KMS-11 (cell line): ENCODE results near the gene TRIM44.
"Not testable (repeated sequence)": the region's sequence is repeated elsewhere in the genome, so short reads cannot be mapped to it uniquely, and the experiment has no call there.

Experiments used
- H2AFZ ChIP-seq: fragments of 200-600 bp; sonication (generic); 2 replicates; pipeline ENCODE4 v1.6.1; 2016; ENCODE audit warnings: antibody characterized with exemption, mixed run types, low read depth
- H3K27ac ChIP-seq: fragments of 200-600 bp; sonication (generic); 2 replicates; pipeline ENCODE4 v1.6.1; 2016; ENCODE audit warnings: mild to moderate bottlenecking, mixed run types
- H3K27me3 ChIP-seq: fragments of 200-600 bp; sonication (generic); 2 replicates; pipeline ENCODE4 v1.6.1; 2017; ENCODE audit warnings: mild to moderate bottlenecking, low read depth, mixed run types, moderate library complexity; ENCODE audit not compliant: insufficient read depth
- H3K36me3 ChIP-seq: fragments of 200-600 bp; sonication (generic); 2 replicates; pipeline ENCODE4 v1.6.1; 2017; ENCODE audit warnings: mild to moderate bottlenecking, mixed run types; ENCODE audit not compliant: insufficient read depth
- H3K4me1 ChIP-seq: fragments of 200-600 bp; sonication (generic); 2 replicates; pipeline ENCODE4 v1.6.1; 2016; ENCODE audit warnings: mild to moderate bottlenecking, low read depth, mixed run types; ENCODE audit not compliant: poor library complexity, severe bottlenecking
- H3K4me2 ChIP-seq: fragments of 200-600 bp; sonication (generic); 2 replicates; pipeline ENCODE4 v1.7.0; 2016; ENCODE audit warnings: mild to moderate bottlenecking, mixed run types
- H3K4me3 ChIP-seq: fragments of 200-600 bp; sonication (generic); IDR thresholded peaks from 2 replicates; pipeline ENCODE4 v1.6.1; 2017; ENCODE audit warnings: low read depth, low read length, mixed read lengths; ENCODE audit not compliant: insufficient read depth
- H3K79me2 ChIP-seq: fragments of 200-600 bp; sonication (generic); 2 replicates; pipeline ENCODE4 v1.6.1; 2016; ENCODE audit warnings: low read depth, mixed run types; ENCODE audit not compliant: insufficient read depth
- H3K9ac ChIP-seq: fragments of 200-600 bp; sonication (generic); 2 replicates; pipeline ENCODE4 v1.6.1; 2016; ENCODE audit warnings: mild to moderate bottlenecking, mixed run types
- H4K20me1 ChIP-seq: fragments of 200-600 bp; sonication (generic); 2 replicates; pipeline ENCODE4 v1.6.1; 2016; ENCODE audit warnings: mild to moderate bottlenecking, mixed run types; ENCODE audit not compliant: insufficient read depth
- TF ChIP-seq, protein P1 (sequence below): fragments of 200-600 bp; sonication (generic); conservative IDR thresholded peaks from 2 replicates; pipeline ENCODE4 v1.6.1; 2017; ENCODE audit warnings: low read depth, mild to moderate bottlenecking, antibody characterized with exemption, low read length, moderate library complexity, mixed read lengths

TRIM44 gene

DNA sequence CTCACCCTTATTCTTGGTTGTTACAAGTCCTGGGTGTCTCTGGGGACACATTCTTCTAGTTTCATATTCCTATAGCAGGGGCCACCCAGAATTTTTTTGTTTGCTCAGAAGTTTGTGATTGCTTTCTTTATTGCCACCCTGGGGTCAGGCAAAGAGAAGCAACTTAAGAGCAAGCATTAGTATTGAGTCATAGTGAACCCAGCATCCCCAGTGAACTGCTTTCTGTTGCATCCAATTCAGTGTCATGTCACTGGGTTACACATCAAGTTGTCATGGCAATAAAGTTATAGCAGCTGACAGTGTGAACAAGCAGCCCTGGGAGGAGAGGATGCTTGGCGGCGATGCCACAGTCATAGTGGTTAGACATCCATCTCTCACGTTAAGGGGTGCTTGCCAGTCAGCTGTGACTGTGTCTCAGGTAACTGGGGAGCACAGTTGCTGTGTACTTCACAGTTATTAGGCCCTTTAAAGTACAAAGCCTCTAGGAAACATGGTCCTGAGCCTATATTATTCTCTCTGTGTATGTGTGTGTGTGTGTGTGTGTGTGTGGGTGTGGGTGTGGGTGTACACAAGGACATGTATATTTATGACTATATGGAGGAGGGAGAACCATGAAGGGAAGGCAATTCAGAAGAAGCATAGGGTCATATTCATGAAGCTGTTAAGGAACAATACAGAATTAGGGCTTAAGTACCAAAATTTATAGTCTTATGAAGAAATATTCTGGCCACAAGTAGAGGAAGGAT is 52.5 kb downstream of the TRIM44 start:
- H3K4me2 ChIP-seq: no peak overlapping the region
- H3K27ac ChIP-seq: no peak overlapping the region
- H3K4me3 ChIP-seq: no peak overlapping the region
- H3K36me3 ChIP-seq: no peaks in the 10 kb centered on the region
- H3K9ac ChIP-seq: no peak overlapping the region
- no peaks in the 10 kb centered on the region for H3K4me1 ChIP-seq
- TF ChIP-seq, protein P1, sequence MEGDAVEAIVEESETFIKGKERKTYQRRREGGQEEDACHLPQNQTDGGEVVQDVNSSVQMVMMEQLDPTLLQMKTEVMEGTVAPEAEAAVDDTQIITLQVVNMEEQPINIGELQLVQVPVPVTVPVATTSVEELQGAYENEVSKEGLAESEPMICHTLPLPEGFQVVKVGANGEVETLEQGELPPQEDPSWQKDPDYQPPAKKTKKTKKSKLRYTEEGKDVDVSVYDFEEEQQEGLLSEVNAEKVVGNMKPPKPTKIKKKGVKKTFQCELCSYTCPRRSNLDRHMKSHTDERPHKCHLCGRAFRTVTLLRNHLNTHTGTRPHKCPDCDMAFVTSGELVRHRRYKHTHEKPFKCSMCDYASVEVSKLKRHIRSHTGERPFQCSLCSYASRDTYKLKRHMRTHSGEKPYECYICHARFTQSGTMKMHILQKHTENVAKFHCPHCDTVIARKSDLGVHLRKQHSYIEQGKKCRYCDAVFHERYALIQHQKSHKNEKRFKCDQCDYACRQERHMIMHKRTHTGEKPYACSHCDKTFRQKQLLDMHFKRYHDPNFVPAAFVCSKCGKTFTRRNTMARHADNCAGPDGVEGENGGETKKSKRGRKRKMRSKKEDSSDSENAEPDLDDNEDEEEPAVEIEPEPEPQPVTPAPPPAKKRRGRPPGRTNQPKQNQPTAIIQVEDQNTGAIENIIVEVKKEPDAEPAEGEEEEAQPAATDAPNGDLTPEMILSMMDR: no peak
- no peaks in the 10 kb centered on the region for H3K79me2 ChIP-seq
- H2AFZ ChIP-seq: no peak overlapping the region
- H4K20me1 ChIP-seq: no peaks in the 10 kb centered on the region
- no peaks in the 10 kb centered on the region for H3K27me3 ChIP-seq

DNA sequence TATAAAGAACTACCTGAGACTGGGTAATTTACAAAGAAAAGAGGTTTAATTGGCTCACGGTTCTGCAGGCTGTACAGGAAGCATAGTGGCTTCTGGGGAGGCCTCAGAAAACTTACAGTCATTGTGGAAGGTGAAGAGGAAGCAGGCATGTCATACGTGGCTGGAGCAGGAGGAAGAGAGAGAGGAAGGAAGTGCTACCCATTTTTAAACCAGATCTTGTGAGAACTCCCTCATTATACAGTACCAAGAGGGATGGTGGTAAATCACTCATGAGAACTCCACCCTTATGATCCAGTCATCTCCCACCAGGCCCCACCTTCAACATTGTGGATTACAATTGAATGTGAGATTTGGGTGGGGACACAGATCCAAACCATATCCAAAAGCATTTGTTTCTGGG is 53.1 kb downstream of the TRIM44 start:
- H3K9ac ChIP-seq, H2AFZ ChIP-seq, H3K4me3 ChIP-seq, H3K27ac ChIP-seq, H3K4me1 ChIP-seq, H3K79me2 ChIP-seq, H3K4me2 ChIP-seq, H3K27me3 ChIP-seq, H3K36me3 ChIP-seq, H4K20me1 ChIP-seq: not testable (repeated sequence)

DNA sequence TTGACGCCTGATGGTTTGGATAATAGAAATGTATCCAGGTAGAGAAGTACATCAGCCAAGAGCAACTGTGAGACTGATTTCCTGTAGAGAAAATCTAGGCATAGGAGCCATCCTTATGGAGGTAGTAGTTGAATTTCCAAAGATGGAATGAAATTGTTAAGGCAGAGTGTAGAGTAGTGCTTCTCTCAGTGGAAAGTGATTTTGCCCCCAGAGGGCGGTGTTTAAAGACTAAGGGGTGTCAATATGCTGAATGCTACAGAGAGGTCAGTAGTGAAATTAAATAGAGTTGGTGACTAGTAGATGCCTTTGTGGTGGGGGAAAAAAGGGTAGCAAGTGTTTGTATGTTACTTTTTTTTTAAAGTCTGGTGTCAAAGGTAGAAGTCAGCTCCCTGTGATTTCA is 54.5 kb downstream of the TRIM44 start:
- TF ChIP-seq, protein P1: no peak
- Histone ChIP-seq H3K4me3 (no peak overlapping the region), H3K27ac (no peak overlapping the region), H3K79me2 (no peaks in the 10 kb centered on the region; the same call in 1 of the 2 replicates), H3K9ac (no peak overlapping the region), H2AFZ (no peak overlapping the region), H4K20me1 (no peaks in the 10 kb centered on the region), H3K4me1 (no peaks in the 10 kb centered on the region), H3K4me2 (no peak overlapping the region), H3K36me3 (no peaks in the 10 kb centered on the region), H3K27me3 (no peaks in the 10 kb centered on the region)

DNA sequence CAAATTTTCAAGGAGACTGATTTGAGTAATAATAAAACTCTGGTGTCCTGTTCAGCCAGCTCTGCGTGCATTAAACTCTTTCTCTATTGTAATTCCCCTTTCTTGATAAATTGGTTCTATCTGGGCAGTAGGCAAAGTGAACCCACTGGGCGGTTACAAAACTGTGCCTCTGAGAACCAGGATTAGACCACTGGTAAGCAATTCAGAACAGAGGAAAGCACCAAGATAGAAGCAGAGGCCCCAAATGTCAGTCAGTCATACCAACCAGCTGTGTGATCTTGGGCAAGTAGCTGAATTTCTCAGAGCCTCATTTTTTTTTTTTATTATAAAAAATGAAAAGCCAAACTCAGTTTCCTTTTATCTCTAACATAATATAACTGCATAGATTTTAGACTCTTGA is 54.9 kb downstream of the TRIM44 start:
- Histone ChIP-seq H3K79me2 (no peaks in the 10 kb centered on the region; the same call in 1 of the 2 replicates), H4K20me1 (no peaks in the 10 kb centered on the region), H3K4me1 (no peaks in the 10 kb centered on the region), H3K27me3 (no peaks in the 10 kb centered on the region), H3K36me3 (no peaks in the 10 kb centered on the region), H3K27ac (no peak overlapping the region), H3K4me3 (no peak overlapping the region), H3K4me2 (no peak overlapping the region), H2AFZ (no peak overlapping the region), H3K9ac (no peak overlapping the region)
- TF ChIP-seq, protein P1: no peak

DNA sequence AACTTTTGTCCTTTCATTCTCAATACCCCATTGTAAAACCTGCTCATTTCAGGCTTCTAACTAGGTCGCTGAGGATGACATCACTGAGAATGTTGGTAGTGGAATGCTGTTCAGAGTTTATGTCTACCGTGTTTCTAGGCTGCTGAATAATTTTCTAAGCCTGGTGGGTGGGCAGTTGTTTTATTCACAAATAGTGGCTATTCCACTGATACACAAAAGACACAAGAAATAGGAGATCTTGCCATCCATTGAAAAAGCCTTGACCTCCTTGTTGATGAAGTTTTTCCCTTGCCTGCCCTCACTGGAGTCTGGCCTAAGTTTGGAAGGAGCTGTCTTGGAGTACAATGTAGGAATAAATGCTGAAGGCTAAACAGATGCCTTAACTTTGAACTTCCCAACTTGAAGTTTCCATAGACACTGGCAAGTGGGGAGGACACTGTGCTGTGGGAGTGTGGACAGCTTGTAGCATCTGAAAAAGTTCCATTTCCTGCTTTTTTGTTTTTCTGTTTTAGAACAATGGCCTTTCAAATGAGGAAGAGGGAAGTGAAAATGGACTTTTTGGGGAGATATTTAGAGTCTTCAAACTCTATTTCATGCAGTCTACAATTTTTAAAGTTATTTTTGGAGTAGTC is 59.2 kb downstream of the TRIM44 start:
- H3K4me1 ChIP-seq: no peaks in the 10 kb centered on the region
- H3K79me2 ChIP-seq: no peaks in the 10 kb centered on the region; the same call in 1 of the 2 replicates
- H3K27ac ChIP-seq: no peak overlapping the region
- no peaks in the 10 kb centered on the region for H3K27me3 ChIP-seq
- no peak overlapping the region for H3K9ac ChIP-seq
- TF ChIP-seq, protein P1: no peak
- peaks cover 5% of the 10 kb centered on the region; the same call in 1 of the 2 replicates for H3K36me3 ChIP-seq
- no peak overlapping the region for H3K4me3 ChIP-seq
- H2AFZ ChIP-seq: no peak overlapping the region
- no peaks in the 10 kb centered on the region for H4K20me1 ChIP-seq
- H3K4me2 ChIP-seq: no peak overlapping the region
